ENCODE measurements around the gene EIF4A3.

Gene EIF4A3

GRCh38 chr17:80104321-80104955 is 42.5 kb downstream of the EIF4A3 start:
- no peak overlapping the region for H3K4me3 ChIP-seq (ENCODE audit: low read depth, low read length)
- in situ Hi-C loops (cut with HindIII; ENCODE audit: low sequenced_read_pairs): no loop called here
- DNase-seq (ENCODE audit: low read depth, low spot score): peak; percentile 33
- no peak for TF ChIP-seq CTCF (IDR thresholded peaks at IDR 0.05; ENCODE audit: low read depth, low read length)

GRCh38 chr17:80103449-80104085 is 43.4 kb downstream of the EIF4A3 start:
- TF ChIP-seq CTCF (IDR thresholded peaks at IDR 0.05; ENCODE audit: low read depth, low read length): no peak
- H3K4me3 ChIP-seq (ENCODE audit: low read depth, low read length): no peak overlapping the region
- no peak for DNase-seq (ENCODE audit: low read depth, low spot score)
- in situ Hi-C loops (cut with HindIII; ENCODE audit: low sequenced_read_pairs): no loop called here

GRCh38 chr17:80102664-80103448 is 44.1 kb downstream of the EIF4A3 start:
- no peak overlapping the region for H3K4me3 ChIP-seq (ENCODE audit: low read depth, low read length)
- DNase-seq (ENCODE audit: low read depth, low spot score): no peak
- in situ Hi-C loops (cut with HindIII; ENCODE audit: low sequenced_read_pairs): no loop called here
- no peak for TF ChIP-seq CTCF (IDR thresholded peaks at IDR 0.05; ENCODE audit: low read depth, low read length)

GRCh38 chr17:80101946-80102663 is 44.8 kb downstream of the EIF4A3 start:
- in situ Hi-C loops (cut with HindIII; ENCODE audit: low sequenced_read_pairs): no loop called here
- no peak for TF ChIP-seq CTCF (IDR thresholded peaks at IDR 0.05; ENCODE audit: low read depth, low read length)
- DNase-seq (ENCODE audit: low read depth, low spot score): peak; percentile 54

GRCh38 chr17:80101011-80101945 is 45.6 kb downstream of the EIF4A3 start, which contains the start of gene GAA:
GAA (plus strand) TSS chr17:80101581; CDS start chr17:80104587, 3,006 bp downstream.
- DNase-seq (ENCODE audit: low read depth, low spot score): peak; percentile 66
- in situ Hi-C loops (cut with HindIII; ENCODE audit: low sequenced_read_pairs): no loop called here
- peak within 1 kb of the TSS; percentile 78 for H3K4me3 ChIP-seq (ENCODE audit: low read depth, low read length)
- TF ChIP-seq CTCF (IDR thresholded peaks at IDR 0.05; ENCODE audit: low read depth, low read length): peak; percentile 71

More at GRCh38 chr17:80101946-80102663, 44.8 kb downstream of the EIF4A3 start:
- H3K4me3 ChIP-seq (ENCODE audit: low read depth, low read length): peak overlapping the region; percentile 78

All from astrocyte of the spinal cord (primary cell).